Activated naive CD4-positive, alpha-beta T cell treated with Interleukin-2 at 50 U/mL for 16 hours (primary cell): ENCODE data around the gene CTDP1.
"Not testable (repeated sequence)": the region's sequence is repeated elsewhere in the genome, so short reads cannot be mapped to it uniquely, and the experiment has no call there.

Experiments
- DNase-seq: peaks from one replicate; pipeline ENCODE4 v3.0.0-alpha.2; 2020

The CTDP1 gene

DNA sequence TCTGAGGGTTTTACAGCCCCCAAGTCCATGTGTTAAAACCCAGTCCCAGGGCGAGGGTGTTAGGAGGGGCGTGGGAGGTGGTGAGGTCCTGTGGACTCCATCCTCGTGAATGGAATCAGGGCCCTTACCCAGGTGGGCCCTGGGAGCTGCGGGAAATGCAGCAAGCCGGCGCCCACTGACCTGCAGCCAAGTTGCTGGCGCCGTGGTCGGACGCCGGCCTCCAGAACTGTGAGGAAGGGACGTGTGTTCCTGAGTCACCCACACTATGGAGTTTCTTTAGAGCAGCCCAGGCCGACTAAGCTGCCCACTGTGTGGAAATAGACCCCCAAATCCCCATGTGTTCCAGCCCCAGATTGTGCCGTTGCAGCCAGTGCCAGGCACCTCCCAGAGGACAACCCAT lies 26.4 kb downstream of the CTDP1 start:
- no peak for DNase-seq

- no peak for DNase-seq
These were observed 27.1 kb downstream of the CTDP1 start for GRCh38 chr18:79706658-79707057.

- no peak for DNase-seq
These were observed 27.6 kb downstream of the CTDP1 start for GRCh38 chr18:79707239-79707638.

GRCh38 chr18:79707671-79708070 lies 28.1 kb downstream of the CTDP1 start:
- DNase-seq = no peak

DNA sequence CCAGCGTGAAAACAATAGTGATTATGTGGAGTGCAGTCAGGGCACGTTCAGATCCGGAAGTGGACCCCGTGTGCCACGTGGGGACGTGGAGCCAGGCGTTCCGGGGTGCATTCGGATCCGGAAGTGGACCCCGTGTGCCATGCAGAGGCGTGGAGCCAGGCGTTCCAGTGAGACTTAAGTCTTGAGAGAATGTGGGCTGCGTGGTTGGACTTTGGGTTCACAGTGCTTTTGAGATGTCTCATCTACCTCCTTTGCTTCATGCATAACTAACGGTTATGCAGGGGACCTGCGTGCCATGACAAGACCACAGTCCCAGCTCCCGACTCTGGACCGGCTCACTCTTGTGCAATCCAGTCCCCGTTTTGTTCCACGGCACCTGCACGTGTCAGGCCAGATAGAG lies 28.8 kb downstream of the CTDP1 start:
- no peak for DNase-seq

- DNase-seq = no peak
These were observed 32.7 kb downstream of the CTDP1 start for GRCh38 chr18:79712206-79712857.

DNA sequence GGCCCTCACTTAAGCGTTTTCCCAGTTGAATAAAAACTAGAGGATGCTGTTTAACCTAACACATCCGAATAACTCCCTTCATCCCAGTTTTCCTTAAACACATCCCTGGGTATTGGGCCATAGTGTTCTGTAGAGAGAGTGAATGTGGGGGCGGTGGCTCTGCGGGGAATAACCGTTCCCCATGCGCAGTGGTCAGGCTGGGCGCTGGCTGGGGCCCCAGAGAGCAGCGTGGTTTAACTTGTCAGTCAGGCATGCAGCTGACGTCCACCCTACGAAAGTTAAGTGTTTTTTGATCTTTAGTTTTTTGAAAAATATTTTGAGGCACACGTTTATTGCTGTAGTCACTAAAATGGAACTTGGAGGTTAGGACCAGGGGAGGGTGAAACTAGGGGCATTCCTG lies 33.7 kb downstream of the CTDP1 start:
- DNase-seq = no peak

- DNase-seq = no peak
These were observed 35.1 kb downstream of the CTDP1 start for GRCh38 chr18:79714531-79715240.

DNA sequence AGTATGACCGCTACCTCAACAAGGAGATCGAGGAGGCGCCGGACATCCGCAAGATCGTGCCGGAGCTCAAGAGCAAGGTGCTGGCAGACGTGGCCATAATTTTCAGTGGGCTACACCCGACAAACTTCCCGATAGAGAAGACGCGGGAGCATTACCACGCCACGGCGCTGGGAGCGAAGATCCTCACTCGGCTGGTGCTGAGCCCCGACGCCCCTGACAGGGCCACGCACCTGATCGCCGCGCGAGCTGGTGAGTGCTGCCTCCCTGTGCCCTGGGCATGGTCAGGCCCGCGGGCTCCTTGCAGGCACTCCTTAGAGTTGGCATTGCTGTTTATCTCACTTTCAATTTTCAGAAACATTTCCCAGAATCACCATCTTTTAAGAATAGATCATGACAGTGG lies 35.7 kb downstream of the CTDP1 start:
- DNase-seq = no peak

GRCh38 chr18:79717059-79717458 lies 37.5 kb downstream of the CTDP1 start:
- no peak for DNase-seq

GRCh38 chr18:79717555-79718074 lies 38.0 kb downstream of the CTDP1 start:
- no peak for DNase-seq

DNA sequence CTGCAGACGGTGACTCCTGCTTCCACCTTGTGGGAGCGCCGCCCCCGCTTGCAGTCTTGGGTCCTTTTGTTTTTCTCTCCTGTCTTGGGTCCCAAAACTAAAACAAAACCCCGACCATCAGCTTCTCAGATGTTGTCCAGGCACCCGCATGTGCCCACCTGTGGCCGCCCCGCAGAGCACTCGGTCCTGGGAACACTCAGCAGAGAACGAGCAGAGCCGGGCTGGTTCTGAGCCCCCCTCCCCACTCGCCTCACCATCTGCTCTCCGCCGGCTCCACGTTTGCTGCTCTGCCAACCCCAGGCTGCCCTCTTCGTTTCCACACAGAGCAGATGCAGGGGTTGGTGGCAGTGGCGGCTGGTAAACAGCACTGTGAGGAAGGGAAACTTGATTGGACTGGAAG lies 38.5 kb downstream of the CTDP1 start:
- DNase-seq = no peak

GRCh38 chr18:79718878-79719477 lies 39.4 kb downstream of the CTDP1 start:
- no peak for DNase-seq

- DNase-seq = not testable (repeated sequence)
These were observed 40.1 kb downstream of the CTDP1 start for GRCh38 chr18:79719478-79720358.

GRCh38 chr18:79720359-79720733 lies 40.7 kb downstream of the CTDP1 start:
- DNase-seq = no peak

DNA sequence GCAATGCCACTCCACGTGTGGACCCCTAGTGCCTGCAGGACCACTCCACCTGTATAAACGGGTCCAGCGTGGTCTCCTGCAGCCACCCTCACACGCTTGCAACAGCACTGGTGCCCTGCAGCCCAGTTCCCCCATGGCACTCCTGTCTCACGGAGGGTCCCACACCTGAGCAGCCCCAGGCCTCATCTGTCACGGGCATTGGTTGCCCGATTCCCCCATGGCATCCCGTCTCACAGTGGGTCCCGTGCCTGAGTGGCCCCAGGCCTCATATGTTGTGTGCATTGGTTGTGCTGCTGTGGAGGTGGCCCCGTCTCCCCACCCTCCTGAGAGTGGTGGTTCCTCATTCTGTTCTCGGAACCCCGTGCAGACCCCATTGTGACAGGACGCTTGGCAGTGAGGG lies 43.4 kb downstream of the CTDP1 start:
- no peak for DNase-seq

DNA sequence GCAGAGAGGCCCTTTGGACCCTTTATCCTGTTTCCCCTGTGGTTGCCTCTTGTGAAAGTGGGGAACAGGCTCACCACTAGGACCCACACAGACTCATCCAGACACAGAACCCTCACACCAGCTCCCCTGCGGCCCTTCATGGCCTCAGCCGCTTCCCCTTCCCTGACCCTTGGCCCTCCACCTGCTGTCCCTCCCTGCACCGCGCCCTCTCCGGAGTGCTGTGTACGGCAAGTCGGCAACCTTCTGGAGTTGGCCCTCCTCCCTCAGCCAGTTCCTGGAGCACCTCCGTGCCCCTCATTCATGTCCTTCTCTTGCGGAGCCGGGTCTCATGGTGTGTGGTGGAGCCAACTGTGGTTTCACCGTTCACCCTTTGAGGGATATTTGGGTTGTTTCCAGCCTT lies 44.0 kb downstream of the CTDP1 start:
- DNase-seq = no peak

- DNase-seq = no peak
These were observed 44.9 kb downstream of the CTDP1 start for GRCh38 chr18:79724299-79725080.

DNA sequence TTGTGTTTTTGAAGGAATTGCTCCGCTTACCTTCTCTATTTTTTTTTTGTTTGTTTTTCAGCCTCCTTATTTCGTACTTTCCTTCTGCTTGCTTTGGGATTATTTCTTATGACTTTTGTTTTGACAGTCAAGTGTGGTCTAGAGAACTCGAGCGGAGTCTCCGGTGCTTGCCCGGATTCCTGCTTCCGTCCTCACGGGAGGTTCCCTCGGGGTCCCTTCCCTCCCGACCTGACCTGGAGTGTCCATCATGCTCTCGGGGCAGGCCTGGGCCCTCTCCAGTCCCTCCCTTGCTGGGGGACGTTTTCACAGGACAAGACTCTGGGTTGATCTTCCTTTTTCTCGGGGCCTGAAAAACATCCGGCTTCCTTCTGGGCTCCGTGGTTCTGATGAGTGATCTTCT lies 45.9 kb downstream of the CTDP1 start:
- DNase-seq = no peak

GRCh38 chr18:79726721-79727120 lies 47.1 kb downstream of the CTDP1 start:
- no peak for DNase-seq

GRCh38 chr18:79727211-79727610 lies 47.6 kb downstream of the CTDP1 start:
- no peak for DNase-seq

GRCh38 chr18:79728931-79729586 lies 49.5 kb downstream of the CTDP1 start:
- no peak for DNase-seq
